Kasumi-1 (cell line): ENCODE measurements around the gene OR10H3.
A peak's percentile ranks its signal among the peaks of the same experiment; 100 is the strongest.

ENCODE experiments used
- DNase-seq, 2 experiments: peaks; one replicate each; lab custom pipeline; 2025; lab: John Stamatoyannopoulos, UW

Gene OR10H3

GRCh38 chr19:15776991-15777970, 39.5 kb downstream of the OR10H3 start:
- DNase-seq = no peak

- DNase-seq = no peak
Observed at GRCh38 chr19:15779756-15780476, 42.1 kb downstream of the OR10H3 start.

- no peak for DNase-seq
Observed at GRCh38 chr19:15780610-15781418, 43.0 kb downstream of the OR10H3 start.

GRCh38 chr19:15781661-15782060, 43.9 kb downstream of the OR10H3 start:
- DNase-seq = no peak

GRCh38 chr19:15782211-15782610, 44.4 kb downstream of the OR10H3 start:
- no peak for DNase-seq

- peak in 1 of 2 experiments; percentile 31 for DNase-seq
Observed at GRCh38 chr19:15782896-15783295, 45.1 kb downstream of the OR10H3 start.

- DNase-seq = no peak
Observed at GRCh38 chr19:15787611-15788155, 49.9 kb downstream of the OR10H3 start, which contains the start of gene OR10H5. TSS of gene OR10H5 (plus strand) at chr19:15787661. CDS start at chr19:15794049, 6,388 bp downstream.

GRCh38 chr19:15788594-15789270, 50.9 kb downstream of the OR10H3 start:
- DNase-seq = no peak

GRCh38 chr19:15790096-15790495, 52.3 kb downstream of the OR10H3 start:
- no peak for DNase-seq
